Endothelial cell of umbilical vein (primary cell): ENCODE data around the gene BTAF1. TPM values are rescaled to one million over a fixed set of nuclear protein-coding genes. Genes with fewer than 3 reads are reported as not detected.

ENCODE experiments used
- BruUV-seq: library from RNA; stranded (reverse); fragments of 400-500 nt; replicated peaks from 2 replicates; lab custom pipeline; 2021; lab: Mats Ljungman, UMichigan
- CTCF ChIA-PET: fragments of 300-600, 350-600 bp; sonication (Branson Sonifier 250); formaldehyde crosslinking; loops from one replicate; lab custom pipeline; 2021; ENCODE audit warnings: antibody characterized with exemption, inconsistent platforms; lab: Charles Lee
- POLR2A ChIA-PET: fragments of 300-600, 350-600 bp; sonication (Branson Sonifier 250); formaldehyde crosslinking; loops from one replicate; lab custom pipeline; 2021; ENCODE audit warnings: antibody characterized with exemption, inconsistent platforms; lab: Charles Lee
- DNase-seq: peaks from one replicate; pipeline ENCODE4 v3.0.0-alpha.2; 2011; ENCODE audit warnings: low read depth, low spot score
- FAIRE-seq: peaks from 2 replicates; lab custom pipeline; 2011; peaks lifted over from hg19 to GRCh38; lab: Jason Lieb, UNC
- H2AFZ ChIP-seq: 2 replicates; pipeline ENCODE4 v1.6.0; 2012; ENCODE audit warnings: low read depth, low read length, control low read depth, inconsistent platforms
- H3K27ac ChIP-seq: 2 replicates; pipeline ENCODE4 v1.5.1; 2011; ENCODE audit warnings: low read depth, mild to moderate bottlenecking, control low read depth, low read length, moderate library complexity; ENCODE audit not compliant: insufficient read depth
- H3K27me3 ChIP-seq, 2 experiments: 2 replicates each; pipeline versions ENCODE4 v1.6.0 to v1.6.1; 2011; ENCODE audit warnings: low read length in 2 of 2, mixed read lengths in 1 of 2; ENCODE audit not compliant: control insufficient read depth in 2 of 2, insufficient read depth in 2 of 2
- H3K36me3 ChIP-seq, 2 experiments: 2 replicates in 1 of 2; 3 replicates in 1 of 2; pipeline ENCODE4 v1.5.1; 2011; ENCODE audit warnings: low read length in 2 of 2, mild to moderate bottlenecking in 1 of 2, moderate library complexity in 1 of 2; ENCODE audit not compliant: control insufficient read depth in 2 of 2, insufficient read depth in 2 of 2; ENCODE audit errors: extremely low read depth in 1 of 2
- H3K4me1 ChIP-seq: 3 replicates; pipeline ENCODE4 v1.5.1; 2011; ENCODE audit warnings: mild to moderate bottlenecking, low read length; ENCODE audit not compliant: control insufficient read depth, insufficient read depth; ENCODE audit errors: extremely low read depth
- H3K4me2 ChIP-seq: 2 replicates; pipeline ENCODE4 v1.6.1; 2011; ENCODE audit warnings: low read length, control low read depth, mixed read lengths; ENCODE audit not compliant: insufficient read depth
- H3K4me3 ChIP-seq, 3 experiments: fragments of 200-600 bp in 1 of 3; sonication (generic), shearing (Covaris generic) in 1 of 3; replicated peaks in 1 of 3; 2 replicates each; pipeline ENCODE4 v1.5.1; 2011 to 2016; ENCODE audit warnings: control low read depth in 3 of 3, low read length in 3 of 3, mild to moderate bottlenecking in 2 of 3, inconsistent platforms in 1 of 3, low read depth in 1 of 3, moderate library complexity in 1 of 3; ENCODE audit not compliant: insufficient read depth in 1 of 3
- H3K79me2 ChIP-seq: 2 replicates; pipeline ENCODE4 v1.6.0; 2012; ENCODE audit warnings: low read length, inconsistent platforms; ENCODE audit not compliant: control insufficient read depth, insufficient read depth
- H3K9ac ChIP-seq: replicated peaks from 2 replicates; pipeline ENCODE3; 2011; ENCODE audit warnings: low read length, control low read depth; ENCODE audit not compliant: insufficient read depth; ENCODE audit errors: extremely low read depth
- H3K9me1 ChIP-seq: replicated peaks from 3 replicates; pipeline ENCODE4 v1.6.0; 2011; ENCODE audit warnings: mild to moderate bottlenecking, low read length; ENCODE audit not compliant: control insufficient read depth, insufficient read depth; ENCODE audit errors: extremely low read depth
- H3K9me3 ChIP-seq: replicated peaks from 2 replicates; pipeline ENCODE4 v1.5.1; 2012; ENCODE audit warnings: low read length, inconsistent platforms; ENCODE audit not compliant: control insufficient read depth, insufficient read depth
- H4K20me1 ChIP-seq: replicated peaks from 2 replicates; pipeline ENCODE3; 2011; ENCODE audit warnings: mild to moderate bottlenecking, low read length; ENCODE audit not compliant: control insufficient read depth, insufficient read depth; ENCODE audit errors: extremely low read depth
- CTCF ChIP-seq, 2 donors: IDR thresholded peaks; 1 replicate in 1 of 2; 2 replicates in 1 of 2; pipeline ENCODE4 v1.5.1; 2011; ENCODE audit warnings: low read length in 2 of 2, mild to moderate bottlenecking in 2 of 2, moderate library complexity in 2 of 2, control low read depth in 1 of 2, inconsistent platforms in 1 of 2, low read depth in 1 of 2; ENCODE audit not compliant: insufficient read depth in 1 of 2; ENCODE audit errors: extremely low read depth in 1 of 2
- EZH2 ChIP-seq: IDR thresholded peaks from 2 replicates; pipeline ENCODE4 v1.6.1; 2012; ENCODE audit warnings: borderline replicate concordance, low read depth, mild to moderate bottlenecking, moderate library complexity, low read length, inconsistent platforms; ENCODE audit not compliant: severe bottlenecking
- FOS ChIP-seq: IDR thresholded peaks from 2 replicates; pipeline ENCODE4 v1.6.1; 2011; ENCODE audit warnings: mild to moderate bottlenecking, low read length, moderate library complexity, borderline replicate concordance; ENCODE audit not compliant: insufficient read depth
- GATA2 ChIP-seq: IDR thresholded peaks from 2 replicates; pipeline ENCODE4 v1.7.0; 2011; ENCODE audit warnings: low read depth, mild to moderate bottlenecking, moderate library complexity, mixed read lengths, low read length; ENCODE audit not compliant: insufficient read length, insufficient read depth
- JUN ChIP-seq: IDR thresholded peaks from 2 replicates; pipeline ENCODE4 v1.6.1; 2011; ENCODE audit warnings: borderline replicate concordance, low read depth; ENCODE audit not compliant: insufficient read length, insufficient read depth
- MAX ChIP-seq: IDR thresholded peaks from 2 replicates; pipeline ENCODE4 v1.6.1; 2011; ENCODE audit not compliant: insufficient read depth, insufficient read length
- MYC ChIP-seq: IDR thresholded peaks from one replicate; pipeline ENCODE4 v1.6.1; 2011; ENCODE audit warnings: mild to moderate bottlenecking, low read depth, low read length
- POLR2A ChIP-seq: IDR thresholded peaks from 2 replicates; pipeline ENCODE4 v1.6.1; 2012; ENCODE audit warnings: low read depth, mild to moderate bottlenecking, control low read depth, low read length
- POLR2AphosphoS5 ChIP-seq: IDR thresholded peaks from 2 replicates; pipeline ENCODE4 v1.6.1; 2012; ENCODE audit warnings: low read depth, mild to moderate bottlenecking, control low read depth, low read length, moderate library complexity; ENCODE audit not compliant: insufficient read depth
- dilution Hi-C: fragments of 300-500 bp; cut with MboI; formaldehyde crosslinking; loops from one replicate; pipeline ENCODE4 v1.15.0; 2019; ENCODE audit warnings: low sequenced_read_pairs; ENCODE audit not compliant: extremely low pct_ligation_motif_present
- intact Hi-C: fragments of 100-400 bp; cut with micrococcal nuclease; formaldehyde crosslinking; loops from one replicate; pipeline ENCODE4 v1.10.0; 2022
- polyA plus RNA-seq, 4 experiments: library from polyadenylated mRNA; depleted of rRNA in 3 of 4; stranded (reverse) in 3 of 4; unstranded in 1 of 4; fragments of >200 nt; gene quantifications; 2 replicates each; pipeline versions ENCODE4 v1.2.1 to v1.2.3, GENCODE V29; 2011 to 2012; ENCODE audit warnings: missing spikeins in 1 of 4
- total RNA-seq: library from RNA; stranded (reverse); gene quantifications from 2 replicates; pipeline ENCODE4 v1.2.3, GENCODE V29; 2021

BTAF1 gene
- total and polyA plus RNA-seq, 2 donors (not counting 3 experiments of a cell fraction or from before 2014, with no cell fraction given): 9.9 to 23.1 TPM

GRCh38 chr10:91907914-91908336 is 15.6 kb upstream of the BTAF1 start:
- H3K27me3 ChIP-seq: peaks cover 0 to 3% of the 10 kb centered on the region in 2 experiments
- peak overlapping the region; percentile 57 to 71 (median 63) for H3K4me3 ChIP-seq
- H3K27ac ChIP-seq: no peak overlapping the region
- peak overlapping the region; percentile 86 for H2AFZ ChIP-seq
- H3K79me2 ChIP-seq: no peaks in the 10 kb centered on the region
- intact Hi-C loops: loop anchor here (2.0 kb wide), 1 partner anchor 109 kb away; the partner anchor contains the start of gene TNKS2
- dilution Hi-C loops: no loop called here
- H4K20me1 ChIP-seq: no peaks in the 10 kb centered on the region
- peak overlapping the region; percentile 38 for H3K9ac ChIP-seq
- no peaks in the 10 kb centered on the region for H3K9me1 ChIP-seq
- H3K36me3 ChIP-seq: no peaks in the 10 kb centered on the region
- ChIA-PET CTCF (interaction anchor here (0.8 to 4.1 kb wide), 9 partner anchors 16 to 609 kb away, joined by 3 to 24 read pairs (median 9); partner anchors contain the start of gene BTAF1), POLR2A (interaction anchor here (1.6 kb wide), 1 partner anchor 16 kb away, joined by 6 read pairs; the partner anchor contains the start of gene BTAF1)
- H3K4me1 ChIP-seq: peaks cover 18% of the 10 kb centered on the region
- FAIRE-seq: no peak
- DNase-seq: no peak
- H3K4me2 ChIP-seq: peak overlapping the region; percentile 96
- H3K9me3 ChIP-seq: no peaks in the 10 kb centered on the region
- BruUV-seq: no TSS peak
- TF ChIP-seq MYC: no peak
- no peak for TF ChIP-seq POLR2A
- no peak for TF ChIP-seq GATA2
- no peak for TF ChIP-seq JUN
- no peak for TF ChIP-seq POLR2AphosphoS5

GRCh38 chr10:91908337-91909116 is 15.0 kb upstream of the BTAF1 start:
- intact Hi-C loops: loop anchor here (2.0 kb wide), 1 partner anchor 110 kb away; the partner anchor contains the start of gene TNKS2
- DNase-seq (peak; percentile 81), FAIRE-seq (peak; percentile 28)
- no peaks in the 10 kb centered on the region for H3K36me3 ChIP-seq
- H3K4me2 ChIP-seq: peak overlapping the region; percentile 96
- H3K9me3 ChIP-seq: no peaks in the 10 kb centered on the region
- peak overlapping the region; percentile 38 for H3K9ac ChIP-seq
- no TSS peak for BruUV-seq
- no peaks in the 10 kb centered on the region for H3K9me1 ChIP-seq
- H3K79me2 ChIP-seq: no peaks in the 10 kb centered on the region
- H3K4me1 ChIP-seq: peaks cover 18% of the 10 kb centered on the region
- peak overlapping the region; percentile 57 to 71 (median 63) for H3K4me3 ChIP-seq
- TF ChIP-seq MYC: peak; percentile 42
- peak; percentile 37 to 51 for TF ChIP-seq CTCF (IDR thresholded peaks at IDR 0.05; ENCODE audit: extremely low read depth in 1 of 2, insufficient read depth in 1 of 2, low read depth in 1 of 2, low read length in 2 of 2)
- TF ChIP-seq MAX: no peak
- TF ChIP-seq FOS: no peak
- TF ChIP-seq JUN: no peak
- no peak for TF ChIP-seq POLR2AphosphoS5
- peak; percentile 53 for TF ChIP-seq EZH2
- no peak for TF ChIP-seq POLR2A
- ChIA-PET CTCF (interaction anchor here (0.6 to 4.1 kb wide), 13 partner anchors 15 to 610 kb away, joined by 3 to 24 read pairs (median 3); partner anchors contain the start of gene BTAF1), POLR2A (interaction anchor here (1.6 kb wide), 1 partner anchor 15 kb away, joined by 6 read pairs; the partner anchor contains the start of gene BTAF1)
- dilution Hi-C loops: no loop called here
- H4K20me1 ChIP-seq: no peaks in the 10 kb centered on the region
- peak overlapping the region; percentile 86 for H2AFZ ChIP-seq
- H3K27me3 ChIP-seq: peaks cover 3% of the 10 kb centered on the region in 2 experiments
- no peak overlapping the region for H3K27ac ChIP-seq
